ENCODE data around the gene BAIAP2. TPM values are rescaled to one million over a fixed set of nuclear protein-coding genes. Genes with fewer than 3 reads are reported as not detected.
A peak's percentile ranks its signal among the peaks of the same experiment; 100 is the strongest.

Gene BAIAP2
- total RNA-seq, 2 donors from 2014 or later: 20.8 to 22.7 TPM

DNA sequence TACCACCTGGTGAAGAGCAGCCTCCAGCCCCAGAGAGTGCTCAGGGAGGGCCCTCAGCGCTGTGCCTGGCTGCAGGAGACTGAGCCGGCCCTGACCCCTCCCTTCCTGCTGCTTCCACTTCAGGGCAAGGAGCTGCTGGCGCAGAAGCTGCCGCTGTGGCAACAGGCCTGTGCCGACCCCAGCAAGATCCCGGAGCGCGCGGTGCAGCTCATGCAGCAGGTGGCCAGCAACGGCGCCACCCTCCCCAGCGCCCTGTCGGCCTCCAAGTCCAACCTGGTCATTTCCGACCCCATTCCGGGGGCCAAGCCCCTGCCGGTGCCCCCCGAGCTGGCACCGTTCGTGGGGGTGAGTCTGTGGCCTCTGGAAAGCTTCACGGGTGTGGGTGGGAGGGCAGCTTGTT is 68.4 kb downstream of the BAIAP2 start:
- ATAC-seq (no peak), DNase-seq (no peak)
- intact Hi-C loops (cut with DNase I, micrococcal nuclease): no loop called here

DNA sequence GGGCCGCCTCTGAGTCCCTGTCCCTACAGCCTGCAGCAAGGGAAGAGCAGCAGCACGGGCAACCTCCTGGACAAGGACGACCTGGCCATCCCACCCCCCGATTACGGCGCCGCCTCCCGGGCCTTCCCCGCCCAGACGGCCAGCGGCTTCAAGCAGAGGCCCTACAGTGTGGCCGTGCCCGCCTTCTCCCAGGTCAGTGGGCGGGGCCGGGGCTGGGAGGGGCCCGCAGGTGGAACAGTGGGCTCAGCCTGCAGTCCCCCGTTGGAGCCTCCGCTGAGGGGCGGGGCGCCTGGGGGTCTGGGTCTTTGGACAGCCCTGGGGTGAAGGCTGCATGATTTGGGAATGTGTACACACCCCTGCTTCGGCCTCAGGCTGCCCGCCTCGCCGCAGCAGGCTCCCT is 71.8 kb downstream of the BAIAP2 start:
- DNase-seq (no peak), ATAC-seq (no peak)
- intact Hi-C loops (cut with DNase I, micrococcal nuclease): no loop called here

DNA sequence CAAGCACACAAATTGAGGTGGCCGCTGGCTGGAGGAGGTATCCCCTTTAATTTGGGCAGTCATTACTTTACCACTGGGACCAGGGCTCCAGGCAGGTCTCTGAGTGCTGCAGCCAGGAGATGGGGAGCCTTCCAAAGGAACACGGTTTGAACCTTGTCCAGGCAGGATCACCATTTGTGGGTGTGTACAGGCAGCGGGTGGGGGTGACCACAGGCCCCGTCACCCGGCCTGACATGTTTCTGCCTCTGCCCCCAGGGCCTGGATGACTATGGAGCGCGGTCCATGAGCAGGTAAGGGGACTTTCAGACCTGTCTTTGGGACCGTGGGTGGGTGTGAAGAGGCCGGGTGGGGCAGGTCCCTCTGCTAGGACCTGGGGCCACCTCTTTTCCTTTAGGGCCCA is 73.3 kb downstream of the BAIAP2 start:
- ATAC-seq (no peak), DNase-seq (no peak)
- intact Hi-C loops (cut with DNase I, micrococcal nuclease): no loop called here

DNA sequence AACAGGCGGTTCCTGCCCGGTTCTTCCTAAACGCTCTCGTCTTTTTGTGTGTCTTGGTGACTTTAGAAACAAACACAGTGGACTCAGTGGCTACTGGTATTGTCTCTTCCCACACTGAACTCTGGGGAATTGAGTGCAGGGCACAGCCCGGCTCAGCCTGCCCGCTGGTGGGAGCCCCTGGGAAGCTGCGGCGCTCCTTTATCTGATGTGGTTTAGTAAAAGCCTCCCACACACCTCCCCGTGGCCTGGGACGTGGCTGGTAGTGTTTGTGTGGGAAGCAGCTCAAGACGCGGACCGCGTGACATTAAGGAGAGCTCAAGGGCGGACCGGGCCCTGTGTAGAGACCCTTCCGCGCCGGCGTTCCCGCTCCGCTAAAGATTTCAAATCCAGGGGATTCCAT is 75.0 kb downstream of the BAIAP2 start:
- intact Hi-C loops (cut with DNase I, micrococcal nuclease): no loop called here
- no peak for ATAC-seq
- no peak for DNase-seq

DNA sequence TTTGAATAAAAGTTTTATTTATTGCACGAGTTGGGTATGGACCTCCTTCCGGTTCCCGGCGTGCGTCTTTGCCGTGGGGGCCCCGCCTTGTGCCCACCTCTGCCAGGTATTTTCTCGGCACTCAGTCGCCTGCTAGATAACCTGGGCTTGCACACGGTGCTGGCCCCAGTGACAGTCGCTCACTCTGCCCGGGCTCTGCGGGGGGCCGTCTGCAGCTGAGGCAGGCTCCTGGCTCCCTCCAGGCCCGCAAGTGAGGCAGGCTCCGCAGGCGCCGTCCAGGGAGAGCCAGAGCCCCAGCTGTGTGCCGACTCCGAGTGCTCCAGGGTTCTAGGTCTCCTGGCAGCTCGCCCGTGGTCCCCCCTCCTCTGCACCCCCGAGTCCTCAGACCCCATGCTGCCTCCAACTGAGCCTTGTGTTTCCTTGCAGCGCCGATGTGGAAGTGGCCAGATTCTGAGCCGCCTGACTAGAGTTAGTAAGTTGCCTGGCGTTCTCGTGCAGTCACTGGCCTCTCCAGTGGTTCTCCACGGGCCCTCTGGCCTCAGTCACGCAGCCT is 75.6 kb downstream of the BAIAP2 start:
- intact Hi-C loops (cut with DNase I, micrococcal nuclease): no loop called here
- DNase-seq (no peak), ATAC-seq (no peak)

DNA sequence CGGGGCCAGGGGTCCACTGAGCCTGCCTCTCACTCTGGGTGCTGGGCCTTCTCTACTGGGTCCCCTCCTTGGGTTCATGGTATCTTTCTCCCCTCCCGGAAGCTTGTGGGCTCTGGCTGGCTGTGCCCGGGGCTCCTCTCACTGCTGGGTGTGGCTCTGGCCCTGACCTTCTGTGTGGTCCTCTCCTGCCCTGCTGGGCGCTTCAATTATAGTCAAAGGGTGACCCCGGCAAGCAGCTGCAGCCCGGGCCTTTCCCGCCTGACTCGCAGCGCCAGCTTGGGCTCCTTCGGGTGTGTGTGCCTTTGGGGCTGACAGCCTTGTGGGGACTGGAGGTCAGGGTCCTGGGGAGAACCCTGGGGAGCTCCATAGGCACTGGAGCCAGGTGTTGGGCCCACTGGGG is 76.1 kb downstream of the BAIAP2 start:
- no peak for ATAC-seq
- DNase-seq: no peak
- intact Hi-C loops (cut with DNase I, micrococcal nuclease): no loop called here

DNA sequence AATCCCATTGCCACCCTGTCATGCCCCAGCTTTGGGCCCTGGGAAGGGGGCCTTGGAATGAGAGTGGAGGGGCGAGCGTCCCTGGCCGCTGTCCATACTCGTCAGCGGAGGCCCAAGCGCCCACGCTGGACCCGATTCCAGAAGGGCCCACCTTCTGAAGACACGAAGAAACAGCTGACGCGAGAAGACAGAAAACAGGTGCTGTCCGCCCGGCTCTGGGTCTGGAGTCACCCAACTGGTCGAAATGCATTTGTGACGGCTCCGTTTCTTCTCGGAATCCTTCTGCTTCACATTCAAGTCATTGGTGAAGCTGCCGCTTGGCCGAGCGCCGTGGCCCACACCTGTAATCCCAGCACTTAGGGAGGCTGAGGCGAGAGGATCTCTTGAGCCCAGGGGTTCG is 77.5 kb downstream of the BAIAP2 start:
- no peak for DNase-seq
- intact Hi-C loops (cut with DNase I, micrococcal nuclease): no loop called here

DNA sequence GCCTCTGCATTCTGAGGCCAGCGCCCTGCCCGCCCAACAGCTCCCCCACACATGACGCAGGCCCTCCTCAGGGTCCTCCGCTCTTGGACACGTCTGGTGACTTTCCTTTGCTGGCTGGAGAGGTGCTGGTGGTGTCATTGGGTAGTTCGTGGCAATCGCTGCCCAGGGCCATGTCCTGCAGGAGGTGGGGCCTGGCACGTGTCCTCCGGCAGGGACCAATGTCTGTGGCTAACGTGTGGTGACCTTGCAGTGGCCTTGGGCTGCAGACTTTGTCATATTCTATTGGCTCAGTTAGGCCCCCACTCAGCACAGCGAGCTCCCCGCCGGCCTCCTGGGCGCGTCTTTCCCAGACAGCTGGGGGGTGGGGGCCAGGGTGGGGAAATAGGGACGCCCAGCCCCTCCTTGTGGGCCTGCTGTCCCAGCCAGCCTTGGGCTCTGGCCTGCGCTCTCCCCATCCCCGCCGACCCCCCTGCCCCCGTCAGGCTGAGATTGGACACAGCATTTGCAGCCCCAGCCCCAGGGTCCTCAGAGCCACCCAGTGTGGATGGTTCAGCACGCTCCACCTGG is 78.3 kb downstream of the BAIAP2 start:
- ATAC-seq (no peak), DNase-seq (no peak)
- intact Hi-C loops (cut with DNase I, micrococcal nuclease): no loop called here

More for the DNA sequence above, 77.5 kb downstream of the BAIAP2 start:
- ATAC-seq: no peak

DNA sequence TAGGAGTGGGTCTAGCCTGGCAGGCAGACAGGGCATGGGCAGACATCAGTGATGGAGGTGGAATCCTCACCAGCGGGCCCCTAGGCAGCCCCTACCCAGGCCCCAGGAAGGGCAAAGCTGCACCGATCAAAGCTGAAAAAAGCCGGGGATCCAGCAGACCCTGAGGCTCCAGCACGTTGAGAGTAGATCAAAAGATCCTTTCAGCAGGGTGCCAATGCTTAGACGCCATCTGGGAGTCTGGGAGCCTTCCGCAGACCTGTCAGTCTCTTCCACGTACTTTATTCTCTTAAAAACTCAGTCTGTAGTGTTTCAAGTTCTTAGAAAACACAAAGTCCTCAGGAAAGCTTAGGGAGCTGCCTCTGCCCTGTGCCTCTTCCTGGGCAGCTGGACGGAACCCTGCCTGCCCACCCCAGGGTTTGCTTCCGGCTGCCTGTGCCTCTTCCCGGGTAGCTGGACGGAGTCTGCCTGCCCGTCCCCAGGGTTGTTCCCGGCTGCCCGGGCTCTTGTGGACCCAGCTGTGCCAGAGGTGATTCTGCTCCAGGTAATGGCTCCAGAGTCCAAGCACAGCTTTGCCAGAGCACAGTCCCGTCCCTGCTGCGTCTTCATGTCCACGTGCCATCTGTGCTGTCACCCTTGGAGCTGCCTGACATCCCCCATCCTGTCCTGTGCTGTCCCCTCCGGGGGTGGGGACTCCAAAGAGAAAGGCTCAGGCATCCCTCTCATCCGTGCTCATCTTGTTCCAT is 79.6 kb downstream of the BAIAP2 start:
- intact Hi-C loops (cut with DNase I, micrococcal nuclease): no loop called here
- no peak for ATAC-seq

DNA sequence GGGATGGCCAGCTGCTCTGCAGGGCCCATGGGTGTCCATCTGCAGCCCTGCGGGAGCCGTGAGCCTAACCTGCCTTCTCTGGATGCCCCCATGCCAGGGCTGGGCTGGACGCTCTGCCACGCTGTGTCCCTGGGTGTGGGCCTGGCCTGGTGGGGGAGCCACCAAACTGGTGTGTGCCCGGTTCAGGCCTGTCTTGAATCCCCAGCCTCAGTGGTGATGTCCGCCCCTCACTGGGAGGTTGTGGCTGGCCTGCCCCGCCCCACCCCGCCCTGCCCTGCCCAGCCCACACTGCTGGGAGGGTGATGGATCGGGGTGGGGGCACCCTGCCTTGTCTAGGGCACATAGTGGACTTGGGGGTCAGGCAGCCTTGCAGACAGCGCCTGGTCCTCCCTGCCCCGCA is 80.3 kb downstream of the BAIAP2 start:
- ATAC-seq (no peak), DNase-seq (no peak)
- intact Hi-C loops (cut with DNase I, micrococcal nuclease): no loop called here

More for the DNA sequence above, 79.6 kb downstream of the BAIAP2 start:
- no peak for DNase-seq

DNA sequence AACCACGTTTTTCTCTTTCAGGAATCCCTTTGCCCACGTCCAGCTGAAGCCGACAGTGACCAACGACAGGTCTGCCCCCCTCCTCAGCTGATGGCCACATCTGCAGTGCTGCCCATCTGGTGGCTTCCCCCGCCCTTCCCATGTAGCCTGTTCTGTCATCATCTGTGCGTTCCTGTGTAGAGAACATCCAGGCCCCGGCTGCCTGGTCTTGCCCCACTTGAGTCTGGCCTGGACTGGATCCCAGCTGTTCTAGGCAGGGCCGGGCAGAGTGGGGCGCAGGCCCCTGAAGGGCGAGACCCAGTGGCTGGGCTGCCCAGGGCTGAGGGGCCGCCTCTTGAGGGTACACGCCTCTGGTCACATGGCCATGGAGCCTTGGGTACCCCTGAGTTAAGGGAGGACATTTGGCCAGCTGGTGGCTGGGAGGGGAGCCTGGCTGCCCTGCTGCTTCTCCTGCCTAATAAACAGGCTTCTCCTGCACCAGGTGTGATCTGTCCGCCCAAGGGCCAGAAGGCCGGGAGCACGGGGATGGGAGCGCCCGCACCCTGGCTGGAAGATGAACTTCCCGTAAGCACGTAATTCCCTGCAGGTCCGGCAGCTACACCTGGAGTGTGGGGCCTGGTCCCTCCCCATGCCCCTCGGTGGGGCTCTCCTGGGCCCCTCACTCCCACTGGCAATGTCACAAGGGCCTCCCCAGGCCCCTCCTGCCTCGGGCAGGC is 81.0 kb downstream of the BAIAP2 start:
- DNase-seq: no peak
- ATAC-seq: no peak
- intact Hi-C loops (cut with DNase I, micrococcal nuclease): no loop called here

DNA sequence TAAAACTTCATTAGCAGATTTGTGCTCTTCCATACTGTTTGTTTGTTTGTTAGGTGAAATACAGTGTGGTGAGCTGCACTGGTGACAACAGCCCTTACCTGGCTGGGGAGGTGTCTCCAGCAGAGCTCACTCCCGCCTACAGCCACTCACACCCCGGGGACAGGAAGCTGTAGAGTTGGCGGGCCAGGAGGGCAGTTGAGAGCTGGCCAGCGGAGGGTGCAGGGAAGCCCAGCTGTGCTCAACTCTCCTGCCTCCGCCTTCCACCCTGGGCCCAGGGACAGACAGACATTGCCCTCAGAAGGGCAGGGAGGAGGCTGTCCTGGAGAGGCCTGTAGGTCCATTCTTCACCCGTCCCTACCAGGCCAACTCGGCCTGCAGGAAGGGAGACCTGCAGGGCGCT is 81.8 kb downstream of the BAIAP2 start:
- intact Hi-C loops (cut with DNase I, micrococcal nuclease): no loop called here
- DNase-seq (no peak), ATAC-seq (no peak)

DNA sequence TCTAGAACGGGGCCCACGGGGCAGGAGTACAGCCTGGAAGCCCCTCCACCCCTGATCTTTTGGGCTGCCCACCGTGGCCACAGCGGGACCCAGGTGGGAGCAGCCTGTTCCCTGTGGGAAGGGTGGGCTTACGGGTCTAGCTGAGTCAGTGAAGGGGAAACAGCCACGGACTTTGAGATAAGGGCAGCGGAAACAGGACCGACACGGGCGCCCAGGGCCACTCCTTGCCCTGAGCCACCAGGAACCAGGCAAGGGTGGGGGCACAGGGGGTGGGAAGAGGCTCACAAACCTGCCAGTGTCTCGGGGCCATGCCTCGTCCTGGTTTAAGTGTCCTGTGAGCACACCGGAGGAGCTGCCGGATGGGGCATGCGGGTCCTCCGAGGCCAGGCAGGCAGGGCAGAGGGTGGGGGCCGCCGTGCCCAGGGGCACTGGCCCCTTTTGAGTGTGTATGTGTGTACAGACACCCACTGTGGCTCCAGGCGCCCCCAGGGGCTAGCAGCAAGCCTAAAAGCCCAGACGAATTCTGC is 82.8 kb downstream of the BAIAP2 start:
- intact Hi-C loops (cut with DNase I, micrococcal nuclease): no loop called here
- DNase-seq (no peak), ATAC-seq (peak; percentile 8)

DNA sequence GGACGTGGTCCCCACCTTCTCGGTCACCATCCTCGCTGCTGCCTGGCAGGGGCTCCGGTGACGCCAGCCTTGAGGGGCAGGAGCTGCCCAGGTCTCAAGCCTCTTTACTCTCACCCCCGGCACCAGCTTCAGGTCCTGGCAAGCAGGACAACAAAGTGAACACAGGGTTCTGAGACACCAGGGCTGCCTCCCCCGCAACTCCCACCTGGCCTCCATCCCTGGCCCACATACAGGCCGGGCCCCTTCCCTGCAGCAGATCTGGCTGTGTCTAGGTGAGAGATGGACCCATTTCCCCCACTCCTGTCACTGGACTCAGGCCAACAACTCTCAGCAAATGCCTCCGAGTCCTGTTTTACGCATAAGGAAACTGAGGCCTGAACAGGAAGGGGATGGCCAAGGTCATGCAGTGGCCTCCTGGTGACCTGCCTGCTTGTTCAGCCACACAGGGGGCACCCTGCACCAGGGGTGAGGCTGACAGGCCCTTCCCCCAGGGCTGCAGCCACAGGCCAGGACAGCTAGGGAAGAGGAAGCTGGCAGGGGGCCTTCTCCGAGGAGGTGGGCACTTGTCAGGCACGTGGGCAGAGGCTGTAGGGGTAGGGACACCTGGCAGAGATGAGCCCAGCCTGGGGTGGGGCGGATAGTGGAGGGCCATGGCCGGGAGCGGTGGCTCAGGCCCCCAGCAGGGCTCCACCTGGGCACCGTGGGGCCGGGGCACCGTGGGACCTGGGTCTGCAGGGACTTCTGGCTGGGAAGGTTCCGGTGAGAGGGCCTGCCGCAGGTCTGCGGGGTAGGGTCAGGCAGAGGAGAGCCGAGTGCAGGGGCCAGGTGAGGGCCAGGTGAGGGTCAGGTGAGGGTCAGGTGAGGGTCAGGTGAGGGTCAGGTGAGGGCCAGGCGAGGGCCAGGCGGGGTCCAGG is 83.6 kb downstream of the BAIAP2 start:
- DNase-seq (no peak), ATAC-seq (peak; percentile 2)
- intact Hi-C loops (cut with DNase I, micrococcal nuclease): no loop called here

DNA sequence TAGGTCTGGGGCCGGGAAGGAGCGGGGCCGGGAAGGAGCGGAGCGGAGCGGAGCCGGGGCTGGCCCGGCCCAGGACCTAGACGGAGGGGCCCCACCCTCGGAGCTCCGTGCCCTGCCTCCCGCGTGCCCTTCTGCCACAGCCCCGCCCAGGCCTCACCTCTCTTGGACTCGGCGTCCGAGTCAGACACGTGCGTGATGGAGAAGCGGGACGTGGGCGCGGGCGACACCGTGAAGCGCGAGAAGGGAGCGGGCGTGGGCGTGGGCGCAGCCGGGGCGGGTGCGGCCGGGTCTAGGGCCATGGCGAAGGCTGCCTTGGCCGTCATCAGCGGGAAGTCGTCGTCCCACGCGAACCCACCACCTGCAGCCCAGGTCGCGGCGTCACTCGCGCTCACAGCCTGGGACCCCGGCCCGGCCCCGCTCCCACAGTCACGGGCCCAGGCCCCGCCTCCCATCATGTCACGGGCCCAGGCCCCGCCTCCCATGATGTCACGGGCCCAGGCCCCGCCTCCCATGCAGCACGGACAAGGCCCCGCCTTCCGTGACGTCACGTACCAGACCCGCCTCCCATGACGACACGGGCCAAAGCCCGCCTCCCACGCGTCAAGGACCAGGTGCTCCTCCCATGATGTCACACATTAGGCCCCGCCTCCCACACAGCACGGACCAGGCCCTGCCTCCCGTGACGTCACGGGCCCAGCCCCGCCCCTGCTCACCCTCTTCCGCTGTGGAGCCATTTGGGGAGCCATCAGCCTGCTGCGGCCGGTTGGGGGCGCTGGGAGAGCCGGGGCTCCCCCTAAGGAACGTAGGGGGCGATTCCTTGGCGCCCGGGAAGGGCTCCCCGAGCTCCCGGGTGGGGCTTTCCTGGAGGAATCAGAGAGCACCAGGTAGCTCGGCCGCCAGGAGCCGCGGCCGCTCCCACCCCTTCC is 84.5 kb downstream of the BAIAP2 start:
- DNase-seq (peak; percentile 72 to 73), ATAC-seq (peak; percentile 69)
- intact Hi-C loops (cut with DNase I, micrococcal nuclease): no loop called here

DNA sequence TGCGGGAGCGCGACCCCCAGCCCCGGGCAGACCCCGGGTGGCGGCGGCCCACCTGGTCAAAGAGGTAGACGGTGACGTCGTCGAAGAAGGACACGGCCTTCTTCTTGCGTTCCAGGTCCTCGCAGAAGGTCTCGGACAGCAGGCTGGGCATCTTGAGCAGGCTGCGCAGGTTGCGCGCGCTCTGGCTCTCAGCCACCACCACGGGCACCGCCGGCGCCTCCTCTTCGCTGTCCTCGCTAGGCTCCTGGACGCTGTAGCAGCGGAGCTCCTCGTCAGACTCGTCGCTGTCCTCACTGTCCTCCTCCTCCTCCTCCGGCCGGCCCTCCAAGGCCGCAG is 85.2 kb downstream of the BAIAP2 start:
- DNase-seq (no peak), ATAC-seq (no peak)
- intact Hi-C loops (cut with DNase I, micrococcal nuclease): no loop called here

DNA sequence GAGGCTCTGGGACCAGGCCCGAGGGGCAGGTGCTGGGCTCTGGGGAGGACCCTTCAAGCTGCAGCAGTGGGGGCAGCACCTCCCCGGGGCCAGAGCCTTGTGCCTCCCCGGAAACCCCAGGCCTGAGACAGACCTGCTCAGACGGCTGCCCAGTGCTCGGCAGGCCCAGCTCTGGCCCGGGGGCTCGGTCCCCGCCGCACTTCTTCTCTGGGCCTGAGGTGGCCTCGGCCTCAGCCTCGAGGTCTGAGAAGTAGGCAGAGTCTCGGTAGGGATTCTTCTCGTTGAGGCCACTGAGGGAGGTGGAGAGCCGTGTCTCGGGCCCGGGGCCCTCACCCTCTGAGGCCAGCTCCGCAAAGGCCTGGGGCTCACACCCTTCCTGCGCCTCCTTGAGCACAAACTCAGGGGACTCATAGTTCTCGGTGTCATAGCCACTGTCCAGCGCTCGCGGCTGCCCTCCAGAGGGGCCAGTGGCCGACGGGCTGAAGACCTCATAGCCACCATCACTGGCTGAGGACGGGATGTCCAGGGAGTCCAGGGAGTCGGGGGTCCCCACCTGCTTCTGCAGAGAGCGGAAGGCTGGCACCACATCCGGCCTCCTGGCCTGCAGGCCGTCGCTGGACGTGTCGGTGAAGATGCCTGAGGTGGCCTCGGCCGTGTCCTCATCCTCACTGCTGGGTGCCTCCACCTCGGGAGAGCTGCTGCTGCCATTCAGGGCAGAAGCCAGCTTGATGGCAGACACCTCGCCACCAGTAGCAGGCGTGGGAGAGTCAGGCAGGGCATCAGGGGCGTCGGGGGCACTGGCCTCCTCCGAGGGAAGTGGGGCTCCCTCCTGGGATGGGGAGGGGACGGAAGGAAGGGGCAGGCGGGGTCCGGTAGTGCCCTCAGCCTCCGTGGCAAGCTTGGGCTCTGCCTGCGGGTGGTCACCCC is 86.0 kb downstream of the BAIAP2 start:
- intact Hi-C loops (cut with DNase I, micrococcal nuclease): no loop called here
- DNase-seq (no peak), ATAC-seq (no peak)

Data from left colon (tissue), 2 donors.